ENCODE measurements around the gene ANO3. TPM values are rescaled to one million over a fixed set of nuclear protein-coding genes. Genes with fewer than 3 reads are reported as not detected.

The ANO3 gene
- total and polyA plus RNA-seq, 2 of the 8 experiments (the other 6 are each of a cell fraction or from before 2014, with no cell fraction given): not detected

- H3K9ac ChIP-seq (replicated peaks in 1 of 4; ENCODE audit: extremely low read depth in 1 of 4, low read depth in 3 of 4, low read length in 3 of 4): no peak overlapping the region
- H3K9me3 ChIP-seq (ENCODE audit: insufficient read depth in 2 of 2, low read depth in 1 of 2, low read length in 1 of 2): no peaks in the 10 kb centered on the region
- H4K8ac ChIP-seq (ENCODE audit: extremely low read depth, insufficient read depth, low read length): no peak overlapping the region
- no peak overlapping the region for H2BK12ac ChIP-seq (ENCODE audit: low read depth, low read length)
- H3K27ac ChIP-seq (ENCODE audit: low read depth, low read length): no peak overlapping the region
- DNase-seq (ENCODE audit: low read depth in 1 of 2, low spot score in 2 of 2): no peak
- no peak overlapping the region for H3K56ac ChIP-seq (replicated peaks; ENCODE audit: insufficient read length, low read depth, low read length)
- WGBS, 2 experiments (ENCODE audit: extremely low coverage in 1 of 2, insufficient coverage in 1 of 2, insufficient read length in 1 of 2, insufficient replicate concordance in 2 of 2, low coverage in 1 of 2, low lambda C conversion rate in 2 of 2, missing lambda C conversion rate in 1 of 2): 92% methylated on average over 1 of the region's 1 CpG; no CpG with 5 or more reads in 1 of the 2 experiments
- H2BK120ac ChIP-seq (replicated peaks; ENCODE audit: low read depth, low read length): no peak overlapping the region
- no peaks in the 10 kb centered on the region for H3K36me3 ChIP-seq (ENCODE audit: control insufficient read depth in 2 of 4, insufficient read depth in 4 of 4, low read length in 3 of 4)
- no peak overlapping the region for H2BK20ac ChIP-seq (ENCODE audit: low read length)
- no peak overlapping the region for H4K91ac ChIP-seq (replicated peaks; ENCODE audit: insufficient read length, low read length)
- ChIA-PET POLR2A (ENCODE audit: partially characterized antibody) (no interaction called here), CTCF (ENCODE audit: partially characterized antibody) (interaction anchor here (1.2 to 1.4 kb wide), 2 partner anchors 9 to 201 kb away, joined by 3 to 5 read pairs; partner anchors contain the start of gene ANO3)
- no peaks in the 10 kb centered on the region for H3K79me1 ChIP-seq (ENCODE audit: low read depth, low read length)
- no peak overlapping the region for H3K4me3 ChIP-seq (ENCODE audit: extremely low read depth in 1 of 4, insufficient read depth in 2 of 4, low read depth in 3 of 4, low read length in 4 of 4)
- H3K18ac ChIP-seq (ENCODE audit: extremely low read depth, low read length): no peak overlapping the region
- H2BK5ac ChIP-seq (ENCODE audit: low read depth, low read length): no peak overlapping the region
- no peaks in the 10 kb centered on the region for H3K79me2 ChIP-seq (ENCODE audit: control insufficient read depth in 1 of 2, insufficient read depth in 2 of 2, low read length in 2 of 2)
- no peak overlapping the region for H3K4me2 ChIP-seq (ENCODE audit: insufficient read depth in 1 of 2, low read depth in 2 of 2, low read length in 2 of 2)
- no peaks in the 10 kb centered on the region for H3K23me2 ChIP-seq (ENCODE audit: low read depth, low read length)
- no peak overlapping the region for H4K5ac ChIP-seq (ENCODE audit: insufficient read length, low read depth, low read length)
- H3K4me1 ChIP-seq (replicated peaks in 1 of 4; ENCODE audit: control insufficient read depth in 3 of 4, insufficient read depth in 4 of 4, low read length in 3 of 4): no peaks in the 10 kb centered on the region; a peak in 1 of 7 replicates
- H3K27me3 ChIP-seq (replicated peaks in 1 of 4; ENCODE audit: control insufficient read depth in 3 of 4, extremely low read depth in 1 of 4, insufficient read depth in 3 of 4, low read length in 3 of 4): no peaks in the 10 kb centered on the region
- no peak overlapping the region for H2AK5ac ChIP-seq (ENCODE audit: low read depth, low read length)
- no peaks in the 10 kb centered on the region for H4K20me1 ChIP-seq (replicated peaks in 1 of 2; ENCODE audit: control insufficient read depth in 1 of 2, insufficient read depth in 2 of 2, low read length in 2 of 2)
- FAIRE-seq: no peak
- H2AFZ ChIP-seq (ENCODE audit: low read length): no peak overlapping the region
- H3K23ac ChIP-seq (ENCODE audit: insufficient read length): no peak overlapping the region
- H2BK15ac ChIP-seq (ENCODE audit: low read length): no peak overlapping the region
- H3K4ac ChIP-seq (replicated peaks; ENCODE audit: insufficient read length, low read depth, low read length): no peak overlapping the region
- H3K14ac ChIP-seq (ENCODE audit: insufficient read length): no peak overlapping the region
- TF ChIP-seq SAP30 (IDR thresholded peaks at IDR 0.05; ENCODE audit: insufficient read depth, insufficient replicate concordance, low read length) (no peak), SIRT6 (IDR thresholded peaks at IDR 0.05; ENCODE audit: low read length) (no peak), TAF7 (optimal IDR thresholded peaks at IDR 0.05; ENCODE audit: borderline replicate concordance, low read depth, low read length) (no peak), CTBP2 (IDR thresholded peaks at IDR 0.05; ENCODE audit: borderline replicate concordance, insufficient read depth, insufficient read length, low read length) (no peak), TBP (IDR thresholded peaks at IDR 0.05; ENCODE audit: low read depth, low read length) (no peak), GABPA (IDR thresholded peaks at IDR 0.05; ENCODE audit: borderline replicate concordance, insufficient read depth, low read length) (no peak), GTF2F1 (IDR thresholded peaks at IDR 0.05; ENCODE audit: borderline replicate concordance, low read depth, low read length) (no peak), JUND (IDR thresholded peaks at IDR 0.05; ENCODE audit: low read length) (no peak), CTCF (IDR thresholded peaks at IDR 0.05; ENCODE audit: control extremely low read depth in 1 of 3, insufficient read depth in 1 of 3, low read depth in 1 of 3, low read length in 3 of 3) (no peak), RXRA (IDR thresholded peaks at IDR 0.05; ENCODE audit: insufficient read depth, low read depth, low read length) (no peak)
Measured at GRCh38 chr11:26322335-26323067, 9.4 kb upstream of the ANO3 start.
